GM18861 (cell line): ENCODE data around the gene KRTAP10-3.
"Not testable (repeated sequence)": the region's sequence is repeated elsewhere in the genome, so short reads cannot be mapped to it uniquely, and the experiment has no call there.

ENCODE experiments used
- ATAC-seq: cut with Tn5 transposase; IDR thresholded peaks from one replicate; pipeline ENCODE4 v1.9.1; 2021; ENCODE audit not compliant: unreplicated experiment

KRTAP10-3 gene

DNA sequence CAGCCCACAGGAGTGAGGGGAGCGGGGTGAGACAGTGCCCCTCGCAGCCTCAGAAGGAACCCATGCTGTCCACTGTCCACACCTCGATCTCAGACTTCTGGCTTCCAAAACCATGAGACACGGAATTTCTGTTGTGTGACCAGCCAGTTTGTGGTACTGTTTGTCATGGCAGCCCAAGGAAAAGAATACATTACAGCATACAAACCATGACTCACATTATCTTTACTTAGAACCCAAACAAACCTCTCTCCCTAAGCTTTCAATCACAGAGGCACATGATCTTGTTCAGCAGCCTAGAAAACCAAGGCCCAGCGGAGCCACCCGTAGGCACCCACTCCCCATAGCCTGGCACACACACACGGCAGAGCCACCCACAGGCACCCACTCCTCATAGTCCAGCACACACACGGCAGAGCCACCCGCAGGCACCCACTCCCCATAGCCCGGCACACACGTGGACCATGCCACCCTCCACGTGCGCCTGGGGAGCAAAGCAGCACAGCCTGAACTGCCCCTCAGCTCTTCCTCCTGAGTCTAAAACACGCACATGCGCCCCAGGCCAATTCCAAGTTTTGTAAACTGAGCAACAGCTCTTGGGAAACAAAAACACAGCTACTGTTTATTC is 14.5 kb upstream of the KRTAP10-3 start:
- no peak for ATAC-seq

DNA sequence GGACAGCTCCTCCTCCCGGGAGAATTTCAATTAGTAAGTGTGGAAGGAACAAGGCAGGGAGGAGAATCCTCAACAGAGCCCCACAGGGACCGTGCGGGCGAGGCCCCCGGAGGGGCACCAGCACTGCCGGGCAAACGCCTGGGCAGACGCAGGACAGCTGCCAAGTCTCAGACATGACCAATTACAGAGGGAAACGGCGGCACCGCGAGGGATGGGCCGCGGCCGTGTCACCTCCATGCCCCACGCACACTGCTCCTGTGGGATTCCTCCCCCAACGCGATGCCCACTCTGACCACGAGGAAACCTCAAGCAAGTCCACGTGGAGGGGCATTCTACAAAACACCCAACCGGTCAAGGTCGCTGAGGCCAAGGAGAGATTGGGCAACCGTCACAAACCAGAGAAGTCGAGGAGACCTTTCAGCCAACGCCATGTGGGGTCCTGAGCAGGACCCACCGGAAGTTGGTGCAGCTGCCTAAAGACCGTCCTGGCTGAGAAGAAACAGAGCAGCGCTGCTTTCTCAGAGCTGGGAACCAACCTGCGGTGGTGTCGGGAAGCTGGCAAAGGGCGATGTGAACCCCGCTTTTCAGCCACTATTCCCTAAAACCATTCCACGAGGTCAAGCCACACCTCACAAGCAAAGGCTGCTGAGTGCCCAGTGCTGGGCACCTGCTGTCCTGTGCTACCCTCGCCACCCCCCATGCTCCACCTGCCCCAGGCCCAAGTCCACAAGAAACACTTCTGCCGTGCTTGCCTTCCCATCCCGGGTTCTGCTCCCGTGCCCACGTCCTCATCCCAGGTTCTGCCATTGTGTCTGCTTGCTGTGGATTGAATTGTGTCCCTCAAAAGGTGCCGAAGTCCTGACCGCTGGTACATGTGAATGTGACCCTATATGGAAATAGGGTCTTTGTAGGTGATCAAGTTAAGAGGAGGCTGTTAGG is 13.5 kb upstream of the KRTAP10-3 start:
- no peak for ATAC-seq

DNA sequence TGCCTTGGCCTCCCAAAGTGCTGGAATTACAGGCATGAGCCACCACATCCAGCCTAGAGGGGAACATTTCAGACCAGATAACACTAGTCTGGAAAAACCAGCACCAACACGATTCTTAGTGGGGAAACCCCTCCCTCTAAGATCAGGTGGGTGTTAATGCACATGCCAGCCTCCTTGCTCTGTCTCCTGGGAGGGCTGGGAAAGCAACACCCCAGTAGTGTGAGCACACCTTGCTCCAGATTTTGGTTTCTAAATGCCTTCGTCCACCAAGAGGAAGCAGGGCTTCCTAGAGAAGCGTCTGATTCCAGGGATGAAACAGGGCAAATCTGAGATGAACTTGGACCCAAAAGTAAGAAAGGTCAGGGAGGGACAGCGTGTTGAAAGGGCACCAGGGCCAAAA is 12.7 kb upstream of the KRTAP10-3 start:
- ATAC-seq, result no peak

DNA sequence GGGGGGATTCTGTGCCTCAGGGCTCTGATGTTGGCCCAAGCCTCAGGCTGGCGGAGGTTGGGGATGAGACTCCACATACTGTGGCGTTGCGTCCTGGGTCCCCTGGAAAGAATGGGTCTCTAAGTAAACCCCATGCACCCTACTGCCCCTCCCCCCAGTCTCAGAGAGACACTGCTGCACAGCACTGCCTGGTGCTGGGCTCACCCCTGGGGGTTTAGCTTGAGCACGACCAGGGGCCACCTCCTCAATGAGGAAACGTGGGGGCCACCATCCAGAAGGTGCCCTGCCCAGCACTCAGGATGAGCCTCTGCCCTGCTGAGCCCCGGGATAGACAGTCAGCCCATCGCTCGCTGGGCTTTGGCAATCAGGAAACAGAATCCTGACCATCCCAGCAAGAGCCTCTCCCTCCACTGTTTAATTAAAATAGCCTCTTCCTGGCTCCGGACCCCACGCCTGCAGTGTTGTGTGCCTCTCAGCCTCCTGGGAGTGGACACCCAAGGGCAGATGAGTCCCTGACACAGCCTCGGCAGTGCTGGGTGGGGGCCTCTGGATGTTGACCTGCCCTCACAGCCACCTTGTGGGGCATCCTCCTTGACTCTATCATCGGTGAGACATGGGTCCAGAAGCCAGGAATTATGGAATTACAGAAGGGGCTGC is 11.4 kb upstream of the KRTAP10-3 start:
- ATAC-seq, result no peak

DNA sequence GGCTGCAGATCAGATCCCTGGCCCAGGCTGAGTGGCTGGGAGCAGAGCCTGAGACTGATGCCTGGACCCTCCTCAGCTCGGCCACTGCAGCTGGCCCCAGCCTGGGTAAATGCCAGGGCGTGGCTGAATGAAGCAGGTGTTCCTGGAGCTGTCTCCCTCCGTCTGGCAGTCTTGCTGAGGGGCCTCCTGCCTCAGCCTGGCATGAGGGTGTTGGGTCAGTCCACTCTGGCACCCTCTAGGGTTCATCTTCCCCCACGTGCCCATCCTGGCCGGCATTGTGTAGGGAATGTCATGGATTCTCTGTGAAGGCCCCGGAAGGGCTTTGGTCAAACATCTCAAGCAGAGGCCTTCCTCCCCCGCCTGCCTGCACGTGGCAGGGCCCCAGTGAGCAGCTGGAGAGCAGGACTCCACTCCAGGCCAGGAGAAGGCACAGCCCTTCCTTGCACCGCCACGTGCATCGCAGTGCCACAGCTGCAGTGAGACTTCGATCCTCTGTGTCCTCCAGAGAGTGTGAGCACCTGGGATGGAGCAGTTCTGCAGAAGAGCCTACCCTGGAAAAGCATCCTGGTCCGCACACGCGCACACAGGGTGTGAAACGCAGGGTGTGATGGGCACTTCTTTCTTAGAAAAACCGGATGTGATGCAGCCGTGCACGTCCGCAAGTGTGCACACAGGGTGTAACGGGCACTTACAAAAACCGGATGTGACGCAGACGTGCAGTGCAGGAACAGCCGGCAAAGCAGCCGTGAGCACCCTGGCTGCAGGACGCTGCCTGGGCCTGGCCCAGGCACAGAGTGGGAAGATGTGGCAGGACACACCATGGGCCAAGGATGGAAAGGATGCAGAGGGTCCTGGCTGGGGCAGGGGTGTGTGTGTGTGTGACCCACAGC is 10.3 kb upstream of the KRTAP10-3 start:
- no peak for ATAC-seq

DNA sequence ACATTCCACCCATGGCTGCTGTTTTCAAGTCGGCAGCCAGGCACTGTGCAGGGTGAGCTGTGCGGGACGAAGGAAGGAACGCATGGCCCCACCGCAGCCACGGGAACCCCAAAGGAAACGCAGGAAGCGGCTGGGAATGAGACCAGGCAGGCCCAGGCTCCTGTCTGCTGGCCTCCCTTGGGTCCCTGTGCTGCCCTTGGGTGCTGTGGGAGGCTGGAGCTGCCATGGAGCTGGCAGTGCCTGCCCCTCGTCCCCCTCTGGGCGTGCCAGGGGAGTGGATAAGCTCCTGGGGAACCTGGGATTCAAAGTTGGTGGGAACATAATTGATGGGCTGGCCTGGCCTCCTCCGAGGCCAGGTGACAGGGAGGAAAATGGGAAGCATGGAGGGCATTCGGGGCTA is 9.7 kb upstream of the KRTAP10-3 start:
- ATAC-seq, result no peak

DNA sequence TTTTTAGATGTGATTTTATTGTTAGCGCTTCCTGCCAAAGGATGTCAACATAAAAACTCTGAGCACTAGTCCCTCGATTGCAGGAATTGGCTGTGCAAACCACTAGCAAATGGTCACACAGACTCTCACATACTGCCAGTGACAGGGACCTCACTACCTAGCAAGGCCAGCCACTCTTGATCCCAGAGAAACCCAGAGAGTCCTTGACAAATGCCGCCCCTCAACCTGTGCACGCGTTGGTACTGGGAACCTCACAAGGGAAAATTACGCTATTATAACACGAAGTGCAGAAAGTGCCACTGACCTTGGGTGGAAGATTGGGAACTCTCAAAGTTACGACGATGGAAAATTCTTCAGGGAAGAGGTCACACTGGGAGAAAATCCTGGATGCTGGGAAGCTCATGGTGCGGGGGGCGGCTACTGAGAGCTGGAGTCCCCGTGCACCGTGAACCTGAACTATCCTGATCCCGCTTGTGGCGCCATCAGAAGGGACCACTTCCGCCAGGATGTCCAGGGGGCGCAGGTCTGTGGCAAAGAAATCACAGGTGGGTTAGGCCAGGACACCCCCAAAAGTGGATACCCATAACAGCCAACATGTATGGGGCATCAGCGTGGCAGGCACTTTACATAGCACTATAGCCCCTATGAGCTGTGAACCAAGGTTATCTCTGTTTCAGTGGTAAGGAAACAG is 9.0 kb upstream of the KRTAP10-3 start:
- ATAC-seq, result no peak

DNA sequence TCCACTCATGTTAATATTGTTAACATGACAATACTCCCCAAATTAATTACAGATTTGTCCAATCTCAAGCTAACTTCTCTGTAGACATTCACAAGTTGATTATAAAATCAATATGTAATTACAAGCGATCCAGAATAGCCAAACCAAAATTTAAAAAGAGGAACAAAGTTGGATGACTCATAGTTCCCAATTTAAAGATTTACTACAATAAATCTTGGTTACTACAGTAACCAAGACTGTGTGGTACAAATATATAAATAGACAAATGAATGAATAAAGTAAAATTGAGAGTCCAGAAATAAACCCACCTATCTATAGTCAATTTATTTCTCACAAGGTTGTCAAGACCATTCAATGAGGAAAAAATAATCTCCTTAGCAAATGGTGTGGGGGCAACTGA is 7.8 kb upstream of the KRTAP10-3 start:
- no peak for ATAC-seq

DNA sequence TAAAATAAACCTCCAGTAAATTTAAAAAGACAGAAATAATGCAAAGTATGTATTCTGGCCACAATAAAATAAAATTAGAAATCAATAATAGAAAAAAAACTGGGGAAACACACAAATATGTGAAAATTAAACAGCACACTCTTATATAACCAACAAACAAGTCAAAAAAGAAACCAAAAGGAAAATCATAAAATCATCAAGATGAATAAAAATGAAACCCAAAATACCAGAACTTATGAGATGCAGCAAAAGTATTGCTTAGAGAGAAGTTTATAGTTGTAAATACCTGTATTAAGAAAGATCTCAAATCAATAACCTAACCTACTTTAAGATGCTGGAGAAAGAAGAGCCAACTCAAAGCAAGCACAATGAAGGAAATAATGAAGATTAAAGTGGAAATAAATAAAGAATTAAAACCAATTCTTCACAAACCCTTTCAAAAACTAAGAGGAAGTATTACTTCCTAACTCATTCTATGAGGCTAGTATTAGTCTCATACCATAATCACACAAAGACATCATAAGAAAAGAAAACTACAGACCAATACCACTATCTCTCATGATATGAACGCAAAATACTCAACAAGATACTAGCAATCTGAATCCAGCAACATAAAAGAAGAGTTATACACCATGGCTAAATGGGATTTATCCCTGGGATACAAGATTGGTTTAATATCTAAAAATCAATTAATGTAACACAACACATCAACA is 6.4 kb upstream of the KRTAP10-3 start:
- ATAC-seq, result no peak

DNA sequence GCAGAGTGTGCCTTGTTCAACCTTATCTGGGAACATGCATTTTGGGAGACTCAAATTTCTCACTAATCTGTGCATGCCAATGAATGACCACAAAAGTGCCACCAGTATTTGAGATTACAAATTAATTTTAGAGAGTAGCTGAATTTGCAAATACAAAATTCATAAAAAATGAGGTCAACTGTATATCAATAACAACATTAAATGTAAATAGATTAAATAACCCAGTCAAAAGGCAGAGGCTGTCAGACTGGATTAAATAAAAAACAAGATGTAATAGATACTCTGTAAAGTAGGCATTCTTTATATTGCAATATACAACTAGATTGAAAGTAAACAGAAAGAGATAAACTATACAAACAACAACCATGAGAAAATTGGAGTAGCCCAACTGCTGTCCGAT is 5.5 kb upstream of the KRTAP10-3 start:
- no peak for ATAC-seq

DNA sequence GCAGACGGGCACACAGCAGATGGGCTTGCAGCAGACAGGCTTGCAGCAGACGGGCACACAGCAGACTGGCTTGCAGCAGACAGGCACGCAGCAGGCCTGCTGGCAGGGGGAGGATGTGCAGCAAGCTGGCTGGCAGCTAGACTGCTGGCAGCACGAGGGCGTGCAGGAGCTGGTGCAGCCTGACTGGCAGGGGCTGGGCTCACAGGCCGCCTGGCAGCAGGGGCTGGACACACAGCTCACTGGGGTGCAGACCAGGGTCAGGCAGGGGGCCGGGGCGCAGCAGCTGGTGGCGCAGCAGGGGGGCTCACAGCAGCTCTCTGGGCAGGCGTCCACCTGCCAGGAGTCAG is 293 bp downstream of the KRTAP10-3 start:
- not testable (repeated sequence) for ATAC-seq

DNA sequence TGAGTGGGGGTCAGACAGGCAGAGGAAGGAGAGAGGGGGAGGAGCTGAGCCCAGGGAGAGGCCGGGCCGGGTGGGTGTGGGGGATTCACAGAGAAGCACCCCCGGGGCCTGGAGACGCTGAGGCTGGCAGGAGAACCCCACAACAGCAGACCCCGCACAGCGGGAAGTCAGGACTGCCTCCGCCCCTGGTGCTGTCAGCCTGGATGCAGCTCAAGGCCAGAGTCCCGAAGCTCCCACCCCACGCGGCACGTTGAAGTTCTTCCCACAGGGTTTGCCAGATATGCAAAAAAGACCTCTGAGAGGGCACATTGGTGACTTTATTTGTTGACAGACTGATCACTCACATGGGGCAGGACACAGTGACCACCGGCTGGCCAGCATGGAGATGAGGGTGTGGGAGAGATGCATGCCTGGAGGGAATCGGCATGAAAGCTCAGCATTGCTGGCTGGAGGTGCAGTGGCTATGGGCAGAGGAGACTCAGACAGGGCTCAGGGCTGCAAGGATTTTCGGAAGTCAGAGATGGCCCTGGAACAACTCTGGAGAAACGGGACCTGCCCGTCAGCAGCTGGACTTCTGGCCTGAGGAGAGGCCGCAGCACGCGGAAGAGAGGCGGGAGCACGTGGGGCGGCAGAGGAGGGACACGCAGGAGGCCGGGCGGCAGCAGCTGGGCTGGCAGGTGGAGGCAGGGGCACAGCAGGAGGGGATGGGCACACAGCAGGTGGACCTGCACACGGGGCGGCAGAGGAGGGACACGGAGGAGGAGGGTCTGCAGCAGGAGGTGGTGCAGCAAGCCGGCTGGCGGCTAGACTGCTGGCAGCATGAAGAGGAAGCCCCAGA is 885 bp downstream of the KRTAP10-3 start:
- ATAC-seq, result no peak

DNA sequence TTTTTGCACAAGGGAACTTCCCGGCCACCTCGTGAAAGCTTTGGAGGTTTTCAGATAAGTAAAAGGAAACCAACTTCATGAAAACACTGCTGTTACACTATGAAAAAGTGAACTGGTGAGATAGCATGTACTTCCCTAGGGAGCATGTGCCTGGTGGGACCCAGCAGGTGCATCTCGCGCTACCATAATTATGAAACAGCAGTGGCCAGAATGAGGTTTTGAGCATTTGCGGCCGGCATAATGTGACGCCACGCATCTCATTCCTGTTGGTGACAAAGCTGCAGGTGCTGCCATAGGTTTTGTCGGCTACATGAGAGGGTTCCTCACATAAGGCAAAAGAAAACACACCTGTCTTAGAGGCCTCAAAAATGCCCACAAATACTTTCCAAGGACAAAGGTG is 1.7 kb downstream of the KRTAP10-3 start:
- ATAC-seq, result no peak

DNA sequence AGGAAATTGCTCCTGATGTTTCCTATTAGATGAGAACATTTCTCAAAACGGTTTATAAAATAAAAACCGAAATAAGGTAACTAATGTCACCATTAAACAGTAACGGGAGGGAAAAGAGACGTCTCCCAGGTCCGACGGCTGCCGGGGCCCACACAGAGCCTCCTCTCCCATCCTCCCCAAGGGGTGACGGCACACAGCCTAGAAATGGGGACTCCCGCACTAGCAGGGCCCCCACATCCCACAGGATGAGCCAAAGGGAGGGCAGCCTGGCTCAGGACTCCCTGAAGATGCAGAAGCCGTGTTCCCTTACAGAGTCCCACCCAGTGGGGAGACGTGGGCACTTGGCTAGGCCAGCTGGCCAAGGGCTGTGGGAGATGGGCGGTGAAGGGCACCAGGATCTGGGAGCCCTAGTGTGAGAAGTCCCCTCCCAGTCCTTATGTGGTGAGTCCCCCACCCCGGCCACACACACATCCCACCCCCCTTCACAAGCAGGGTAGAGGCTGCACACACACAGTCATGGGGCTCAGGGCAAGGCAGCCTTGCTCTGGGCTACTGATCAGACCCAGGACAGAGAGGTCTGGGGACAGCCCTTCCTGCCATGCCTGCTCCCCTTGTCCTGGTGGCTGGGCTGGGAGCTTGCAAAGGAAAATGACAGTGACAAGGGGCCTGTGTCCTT is 3.3 kb downstream of the KRTAP10-3 start:
- no peak for ATAC-seq

DNA sequence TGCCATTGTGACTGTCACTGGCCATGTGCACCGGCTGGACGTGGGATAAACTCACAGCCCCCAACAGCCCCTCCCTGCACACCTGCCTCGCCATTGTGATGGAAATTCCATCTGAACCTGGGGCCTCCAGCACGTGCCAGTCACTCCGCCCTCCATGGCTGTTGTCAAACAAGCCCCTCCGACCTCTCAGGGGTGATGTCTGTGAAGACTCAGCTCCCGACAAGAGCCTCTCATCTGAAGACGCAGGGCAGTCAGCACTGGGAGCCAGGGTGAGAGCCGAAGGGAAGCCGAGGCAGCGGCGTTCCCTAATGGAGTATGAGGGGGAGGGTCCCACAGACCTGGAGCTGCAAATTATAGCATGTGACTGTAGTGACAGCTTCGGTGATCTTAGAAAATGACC is 5.9 kb downstream of the KRTAP10-3 start:
- ATAC-seq, result no peak

DNA sequence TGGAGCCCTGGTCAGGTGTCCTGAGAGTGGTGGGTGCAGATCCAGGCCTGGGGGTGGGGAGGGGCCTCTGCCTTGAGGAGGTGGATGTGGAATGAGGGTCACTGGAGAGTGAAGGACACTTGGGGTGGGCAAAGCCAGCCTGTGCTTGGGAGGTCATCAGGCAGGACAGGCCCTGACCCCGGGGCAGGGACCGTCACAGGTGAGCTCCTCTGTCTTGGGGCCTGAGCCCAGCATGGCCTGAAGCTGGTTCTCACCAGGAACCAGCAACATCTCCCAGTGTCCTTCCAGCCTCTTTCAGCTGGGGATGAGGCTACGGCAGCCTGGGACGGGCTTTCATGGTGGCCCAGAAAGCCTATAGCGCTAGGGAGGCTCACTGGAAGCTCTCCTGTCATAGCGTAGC is 6.5 kb downstream of the KRTAP10-3 start:
- no peak for ATAC-seq

DNA sequence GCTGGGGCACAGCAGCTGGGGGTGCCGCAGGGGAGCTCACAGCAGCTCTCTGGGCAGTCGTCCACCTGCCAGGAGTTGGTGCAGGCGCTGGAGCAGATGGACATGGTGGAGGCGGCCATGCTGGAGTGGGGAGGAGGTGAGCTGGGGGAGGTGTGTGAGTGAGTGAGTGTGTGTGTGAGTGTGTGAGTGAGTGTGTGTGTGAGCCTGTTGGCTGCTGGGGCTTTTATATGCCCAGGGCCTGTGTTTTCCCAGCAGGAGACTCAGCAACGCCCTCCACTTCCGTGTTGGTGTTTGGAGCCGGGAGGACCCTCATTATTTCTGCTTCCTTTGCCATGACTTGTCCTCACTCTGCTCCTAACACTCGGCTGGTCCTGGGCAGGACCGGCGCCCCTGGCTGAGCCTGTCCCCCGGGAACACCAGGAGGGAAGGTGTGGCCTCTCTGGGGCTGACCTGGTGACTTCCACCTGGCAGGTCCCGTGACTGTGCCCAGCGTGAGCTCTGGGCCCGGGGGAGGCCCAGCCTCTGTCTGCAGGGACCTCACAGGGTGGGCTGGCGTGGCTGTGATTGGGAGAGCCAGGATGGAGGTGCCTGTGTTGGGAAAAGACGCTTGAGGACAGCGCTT is 7.1 kb downstream of the KRTAP10-3 start, which contains the start of gene KRTAP10-2:
KRTAP10-2 (minus strand) TSS at position 166 of the 622 bp plus-strand sequence; CDS start at position 119, 47 bp downstream.
- no peak for ATAC-seq

DNA sequence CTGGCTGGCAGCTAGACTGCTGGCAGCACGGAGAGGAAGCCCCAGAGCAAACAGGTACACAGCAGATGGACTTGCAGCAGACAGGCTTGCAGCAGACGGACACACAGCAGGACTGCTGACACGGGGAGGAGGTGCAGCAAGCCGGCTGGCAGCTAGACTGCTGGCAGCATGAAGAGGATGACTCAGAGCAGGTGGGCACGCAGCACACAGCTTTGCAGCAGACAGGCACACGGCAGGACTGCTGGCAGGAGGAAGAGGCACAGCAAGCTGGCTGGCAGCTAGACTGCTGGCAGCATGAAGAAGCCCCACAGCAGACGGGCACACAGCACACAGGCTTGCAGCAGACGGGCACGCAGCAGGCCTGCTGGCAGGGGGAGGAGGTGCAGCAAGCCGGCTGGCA is 7.8 kb downstream of the KRTAP10-3 start:
- ATAC-seq, result no peak
